GM12891 (cell line): ENCODE measurements around the gene GJA1.

ENCODE experiments used
- PAX5 ChIP-seq: IDR thresholded peaks from 2 replicates; pipeline ENCODE4 v1.6.1; 2011; ENCODE audit warnings: low read length, moderate library complexity, mild to moderate bottlenecking; ENCODE audit not compliant: insufficient read depth, severe bottlenecking
- POLR2A ChIP-seq: IDR thresholded peaks from 2 replicates; pipeline ENCODE4 v1.6.1; 2011; ENCODE audit warnings: low read depth, low read length, control low read depth
- POLR2AphosphoS5 ChIP-seq: IDR thresholded peaks from 2 replicates; pipeline ENCODE4 v1.6.1; 2011; ENCODE audit warnings: low read depth, low read length, control low read depth
- POU2F2 ChIP-seq: IDR thresholded peaks from 2 replicates; pipeline ENCODE4 v1.6.1; 2011; ENCODE audit warnings: low read depth, mild to moderate bottlenecking, control low read depth, low read length, moderate library complexity
- SPI1 ChIP-seq: IDR thresholded peaks from 2 replicates; pipeline ENCODE4 v1.6.1; 2011; ENCODE audit warnings: low read depth, low read length, control low read depth
- TAF1 ChIP-seq: IDR thresholded peaks from 2 replicates; pipeline ENCODE4 v1.6.1; 2011; ENCODE audit warnings: low read depth, low read length, control low read depth

GRCh38 chr6:121399966-121400365, 35.5 kb upstream of the GJA1 start:
- TF ChIP-seq POLR2AphosphoS5 (no peak), POLR2A (no peak), TAF1 (no peak), SPI1 (no peak), POU2F2 (no peak), PAX5 (no peak)
